WTC11 (cell line): ENCODE results near the gene LARP7.

ENCODE experiments used
- ELF4 ChIP-seq: sonication (generic); formaldehyde crosslinking; IDR thresholded peaks from 2 replicates; pipeline ENCODE4 v1.8.1; 2022; ENCODE audit warnings: low read depth, mild to moderate bottlenecking, moderate library complexity, missing genetic modification reagents
- FOXJ3 ChIP-seq: sonication (generic); formaldehyde crosslinking; IDR thresholded peaks from 2 replicates; pipeline ENCODE4 v1.9.0; 2021; ENCODE audit warnings: missing genetic modification reagents, mild to moderate bottlenecking, borderline replicate concordance
- JUN ChIP-seq: sonication (generic); formaldehyde crosslinking; IDR thresholded peaks from 2 replicates; pipeline ENCODE4 v1.8.0; 2023; ENCODE audit warnings: mild to moderate bottlenecking, missing genetic modification reagents
- SMAD3 ChIP-seq: sonication (generic); formaldehyde crosslinking; IDR thresholded peaks from 2 replicates; pipeline ENCODE4 v1.8.0; 2022; ENCODE audit warnings: missing genetic modification reagents, mild to moderate bottlenecking, borderline replicate concordance
- SMAD4 ChIP-seq: sonication (generic); formaldehyde crosslinking; IDR thresholded peaks from 2 replicates; pipeline ENCODE4 v1.8.0; 2022; ENCODE audit warnings: mild to moderate bottlenecking, missing genetic modification reagents
- TEAD4 ChIP-seq: sonication (generic); formaldehyde crosslinking; IDR thresholded peaks from 2 replicates; pipeline ENCODE4 v1.8.0; 2022; ENCODE audit warnings: mild to moderate bottlenecking, missing genetic modification reagents
- ZNF121 ChIP-seq: sonication (generic); formaldehyde crosslinking; IDR thresholded peaks from 2 replicates; pipeline ENCODE4 v1.8.0; 2023; ENCODE audit warnings: missing genetic modification reagents
- TF ChIP-seq, protein P1 (sequence below): sonication (generic); formaldehyde crosslinking; IDR thresholded peaks from 2 replicates; pipeline ENCODE4 v1.8.0; 2023; ENCODE audit warnings: missing genetic modification reagents, mild to moderate bottlenecking, borderline replicate concordance
- TF ChIP-seq, protein P2 (sequence below): fragments of 200-600 bp; IDR thresholded peaks from 2 replicates; pipeline ENCODE4 v1.8.0; 2022; ENCODE audit warnings: antibody characterized with exemption
- TF ChIP-seq, protein P3 (sequence below): sonication (generic); formaldehyde crosslinking; IDR thresholded peaks from 2 replicates; pipeline ENCODE4 v1.8.1; 2022; ENCODE audit warnings: low read depth, mild to moderate bottlenecking, moderate library complexity, missing genetic modification reagents, borderline replicate concordance
- TF ChIP-seq, protein P4 (sequence below): sonication (generic); formaldehyde crosslinking; IDR thresholded peaks from 2 replicates; pipeline ENCODE4 v1.8.0; 2022; ENCODE audit warnings: mild to moderate bottlenecking, missing genetic modification reagents

DNA sequence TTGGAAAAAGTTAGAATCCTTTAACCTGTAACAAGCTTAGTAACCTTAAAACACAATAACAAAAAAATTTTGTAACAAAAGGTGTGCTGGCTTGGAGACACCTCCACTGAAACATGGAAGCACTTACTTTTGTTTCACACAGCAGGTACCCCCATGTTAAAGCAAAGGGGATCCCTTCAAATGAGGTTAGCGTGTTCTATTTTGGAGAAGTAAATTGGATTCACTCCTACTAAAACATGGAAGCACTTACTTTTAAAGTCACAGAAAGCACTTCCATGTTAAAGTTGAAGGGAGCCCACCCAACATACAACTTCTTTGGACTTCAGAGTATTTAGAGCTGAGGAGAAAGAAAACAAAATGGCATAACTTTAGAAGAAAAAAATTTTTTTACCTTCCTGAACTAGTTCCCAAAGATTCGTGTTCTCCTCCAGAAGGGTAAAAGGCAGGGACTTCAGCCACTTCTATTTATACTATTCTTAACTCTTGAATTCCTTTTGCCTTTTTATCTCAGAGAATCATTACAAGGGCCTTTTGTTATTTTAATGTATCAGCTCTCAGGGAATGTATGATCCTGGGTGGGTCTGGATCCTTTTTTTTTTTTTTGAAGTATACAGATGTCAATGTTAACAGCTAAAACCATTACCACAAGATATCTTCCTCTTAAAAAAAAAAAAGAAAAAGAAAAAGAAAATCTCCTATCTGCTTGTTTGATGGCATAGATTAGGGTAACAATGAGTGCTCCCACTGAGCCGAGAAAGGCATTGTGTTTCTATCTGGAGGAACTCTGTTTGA lies 11.5 kb downstream of the LARP7 start:
- TF ChIP-seq, protein P1, sequence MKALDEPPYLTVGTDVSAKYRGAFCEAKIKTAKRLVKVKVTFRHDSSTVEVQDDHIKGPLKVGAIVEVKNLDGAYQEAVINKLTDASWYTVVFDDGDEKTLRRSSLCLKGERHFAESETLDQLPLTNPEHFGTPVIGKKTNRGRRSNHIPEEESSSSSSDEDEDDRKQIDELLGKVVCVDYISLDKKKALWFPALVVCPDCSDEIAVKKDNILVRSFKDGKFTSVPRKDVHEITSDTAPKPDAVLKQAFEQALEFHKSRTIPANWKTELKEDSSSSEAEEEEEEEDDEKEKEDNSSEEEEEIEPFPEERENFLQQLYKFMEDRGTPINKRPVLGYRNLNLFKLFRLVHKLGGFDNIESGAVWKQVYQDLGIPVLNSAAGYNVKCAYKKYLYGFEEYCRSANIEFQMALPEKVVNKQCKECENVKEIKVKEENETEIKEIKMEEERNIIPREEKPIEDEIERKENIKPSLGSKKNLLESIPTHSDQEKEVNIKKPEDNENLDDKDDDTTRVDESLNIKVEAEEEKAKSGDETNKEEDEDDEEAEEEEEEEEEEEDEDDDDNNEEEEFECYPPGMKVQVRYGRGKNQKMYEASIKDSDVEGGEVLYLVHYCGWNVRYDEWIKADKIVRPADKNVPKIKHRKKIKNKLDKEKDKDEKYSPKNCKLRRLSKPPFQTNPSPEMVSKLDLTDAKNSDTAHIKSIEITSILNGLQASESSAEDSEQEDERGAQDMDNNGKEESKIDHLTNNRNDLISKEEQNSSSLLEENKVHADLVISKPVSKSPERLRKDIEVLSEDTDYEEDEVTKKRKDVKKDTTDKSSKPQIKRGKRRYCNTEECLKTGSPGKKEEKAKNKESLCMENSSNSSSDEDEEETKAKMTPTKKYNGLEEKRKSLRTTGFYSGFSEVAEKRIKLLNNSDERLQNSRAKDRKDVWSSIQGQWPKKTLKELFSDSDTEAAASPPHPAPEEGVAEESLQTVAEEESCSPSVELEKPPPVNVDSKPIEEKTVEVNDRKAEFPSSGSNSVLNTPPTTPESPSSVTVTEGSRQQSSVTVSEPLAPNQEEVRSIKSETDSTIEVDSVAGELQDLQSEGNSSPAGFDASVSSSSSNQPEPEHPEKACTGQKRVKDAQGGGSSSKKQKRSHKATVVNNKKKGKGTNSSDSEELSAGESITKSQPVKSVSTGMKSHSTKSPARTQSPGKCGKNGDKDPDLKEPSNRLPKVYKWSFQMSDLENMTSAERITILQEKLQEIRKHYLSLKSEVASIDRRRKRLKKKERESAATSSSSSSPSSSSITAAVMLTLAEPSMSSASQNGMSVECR (CRISPR knock-in tag): no peak
- TF ChIP-seq FOXJ3 (CRISPR knock-in tag): no peak
- peak; percentile 67; the same call in 1 of the 2 replicates for TF ChIP-seq JUN (CRISPR knock-in tag)
- TF ChIP-seq, protein P2, sequence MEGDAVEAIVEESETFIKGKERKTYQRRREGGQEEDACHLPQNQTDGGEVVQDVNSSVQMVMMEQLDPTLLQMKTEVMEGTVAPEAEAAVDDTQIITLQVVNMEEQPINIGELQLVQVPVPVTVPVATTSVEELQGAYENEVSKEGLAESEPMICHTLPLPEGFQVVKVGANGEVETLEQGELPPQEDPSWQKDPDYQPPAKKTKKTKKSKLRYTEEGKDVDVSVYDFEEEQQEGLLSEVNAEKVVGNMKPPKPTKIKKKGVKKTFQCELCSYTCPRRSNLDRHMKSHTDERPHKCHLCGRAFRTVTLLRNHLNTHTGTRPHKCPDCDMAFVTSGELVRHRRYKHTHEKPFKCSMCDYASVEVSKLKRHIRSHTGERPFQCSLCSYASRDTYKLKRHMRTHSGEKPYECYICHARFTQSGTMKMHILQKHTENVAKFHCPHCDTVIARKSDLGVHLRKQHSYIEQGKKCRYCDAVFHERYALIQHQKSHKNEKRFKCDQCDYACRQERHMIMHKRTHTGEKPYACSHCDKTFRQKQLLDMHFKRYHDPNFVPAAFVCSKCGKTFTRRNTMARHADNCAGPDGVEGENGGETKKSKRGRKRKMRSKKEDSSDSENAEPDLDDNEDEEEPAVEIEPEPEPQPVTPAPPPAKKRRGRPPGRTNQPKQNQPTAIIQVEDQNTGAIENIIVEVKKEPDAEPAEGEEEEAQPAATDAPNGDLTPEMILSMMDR: no peak
- TF ChIP-seq ELF4: no peak
- TF ChIP-seq TEAD4 (CRISPR knock-in tag): no peak
- 0 out of 2 replicates have a peak, but pooled peaks have one; percentile 15 for TF ChIP-seq SMAD4 (CRISPR knock-in tag)
- TF ChIP-seq SMAD3 (CRISPR knock-in tag): no peak
- TF ChIP-seq, protein P3, sequence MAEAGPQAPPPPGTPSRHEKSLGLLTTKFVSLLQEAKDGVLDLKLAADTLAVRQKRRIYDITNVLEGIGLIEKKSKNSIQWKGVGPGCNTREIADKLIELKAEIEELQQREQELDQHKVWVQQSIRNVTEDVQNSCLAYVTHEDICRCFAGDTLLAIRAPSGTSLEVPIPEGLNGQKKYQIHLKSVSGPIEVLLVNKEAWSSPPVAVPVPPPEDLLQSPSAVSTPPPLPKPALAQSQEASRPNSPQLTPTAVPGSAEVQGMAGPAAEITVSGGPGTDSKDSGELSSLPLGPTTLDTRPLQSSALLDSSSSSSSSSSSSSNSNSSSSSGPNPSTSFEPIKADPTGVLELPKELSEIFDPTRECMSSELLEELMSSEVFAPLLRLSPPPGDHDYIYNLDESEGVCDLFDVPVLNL (CRISPR knock-in tag): no peak
- TF ChIP-seq ZNF121 (CRISPR knock-in tag): no peak
- TF ChIP-seq, protein P4, sequence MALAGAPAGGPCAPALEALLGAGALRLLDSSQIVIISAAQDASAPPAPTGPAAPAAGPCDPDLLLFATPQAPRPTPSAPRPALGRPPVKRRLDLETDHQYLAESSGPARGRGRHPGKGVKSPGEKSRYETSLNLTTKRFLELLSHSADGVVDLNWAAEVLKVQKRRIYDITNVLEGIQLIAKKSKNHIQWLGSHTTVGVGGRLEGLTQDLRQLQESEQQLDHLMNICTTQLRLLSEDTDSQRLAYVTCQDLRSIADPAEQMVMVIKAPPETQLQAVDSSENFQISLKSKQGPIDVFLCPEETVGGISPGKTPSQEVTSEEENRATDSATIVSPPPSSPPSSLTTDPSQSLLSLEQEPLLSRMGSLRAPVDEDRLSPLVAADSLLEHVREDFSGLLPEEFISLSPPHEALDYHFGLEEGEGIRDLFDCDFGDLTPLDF (CRISPR knock-in tag): peak; percentile 39; the same call in 1 of the 2 replicates
